K562 (cell line): ENCODE measurements around the gene TAC3. TPM values are rescaled to one million over a fixed set of nuclear protein-coding genes. Genes with fewer than 3 reads are reported as not detected.

Source experiments
- ATF7 ChIP-seq: fragments of 450-650 bp; IDR thresholded peaks from 2 replicates; pipeline ENCODE4 v1.7.1; 2014; ENCODE audit warnings: mild to moderate bottlenecking, moderate library complexity
- CHD4 ChIP-seq: fragments of 200-600 bp; sonication (generic); IDR thresholded peaks from 3 replicates; pipeline ENCODE4 v1.6.1; 2012; ENCODE audit warnings: low read depth, mild to moderate bottlenecking, mixed read lengths, low read length, inconsistent platforms; ENCODE audit not compliant: insufficient read depth, insufficient replicate concordance, poor library complexity, severe bottlenecking
- CXXC5 ChIP-seq: fragments of 250-450 bp; sonication (Bioruptor Pico); IDR thresholded peaks from 2 replicates; pipeline ENCODE4 v1.8.0; 2022; ENCODE audit warnings: inconsistent platforms, mild to moderate bottlenecking, moderate library complexity
- EHMT2 ChIP-seq: fragments of 450-650 bp; IDR thresholded peaks from 2 replicates; pipeline ENCODE4 v1.6.1; 2018; ENCODE audit warnings: antibody characterized with exemption
- HNRNPK ChIP-seq: fragments of 200-400 bp; formaldehyde crosslinking; IDR thresholded peaks from one replicate; pipeline ENCODE4 v1.6.1; 2018; ENCODE audit warnings: mild to moderate bottlenecking, low read depth, low read length; ENCODE audit not compliant: poor library complexity, severe bottlenecking
- MAZ ChIP-seq, 2 experiments: fragments of 450-650 bp in 1 of 2; sonication (generic) in 1 of 2; formaldehyde crosslinking; IDR thresholded peaks in 1 of 2; conservative IDR thresholded peaks in 1 of 2; 2 replicates each; pipeline versions ENCODE4 v1.4.0 to v1.5.0; 2020; ENCODE audit warnings: mild to moderate bottlenecking in 1 of 2, missing genetic modification reagents in 1 of 2
- MEIS2 ChIP-seq: fragments of 450-650 bp; IDR thresholded peaks from 2 replicates; pipeline ENCODE4 v1.6.1; 2014; ENCODE audit warnings: mild to moderate bottlenecking; ENCODE audit not compliant: partially characterized antibody
- MITF ChIP-seq: IDR thresholded peaks from 2 replicates; pipeline ENCODE4 v1.6.1; 2014; ENCODE audit warnings: antibody characterized with exemption
- MLLT1 ChIP-seq, 2 experiments: fragments of 450-650 bp; IDR thresholded peaks; 2 replicates each; pipeline ENCODE4 v1.6.1; 2016
- MTA2 ChIP-seq: fragments of 450-650 bp; IDR thresholded peaks from 2 replicates; pipeline ENCODE4 v1.6.1; 2016; ENCODE audit warnings: low read depth
- SNAPC5 ChIP-seq: fragments of 250-450 bp; sonication (Bioruptor Pico); IDR thresholded peaks from 2 replicates; pipeline ENCODE4 v1.8.0; 2021; ENCODE audit warnings: moderate library complexity, mild to moderate bottlenecking, inconsistent platforms
- STAT6 ChIP-seq: sonication (generic); formaldehyde crosslinking; IDR thresholded peaks from 2 replicates; pipeline ENCODE4 v1.8.1; 2023; ENCODE audit warnings: mild to moderate bottlenecking, missing genetic modification reagents
- THAP12 ChIP-seq: fragments of 250-450 bp; sonication (Bioruptor Pico); IDR thresholded peaks from 2 replicates; pipeline ENCODE4 v1.9.0; 2021; ENCODE audit warnings: mild to moderate bottlenecking, inconsistent platforms
- TRIM28 ChIP-seq: fragments of 450-650 bp; IDR thresholded peaks from 2 replicates; pipeline ENCODE4 v1.6.1; 2017
- XRCC3 ChIP-seq: fragments of 450-650 bp; IDR thresholded peaks from 2 replicates; pipeline ENCODE4 v1.6.1; 2017; ENCODE audit warnings: mild to moderate bottlenecking, moderate library complexity
- ZNF274 ChIP-seq: IDR thresholded peaks from 2 replicates; pipeline ENCODE4 v1.6.1; 2011; ENCODE audit warnings: low read depth, mild to moderate bottlenecking, low read length, moderate library complexity, borderline replicate concordance
- ZNF551 ChIP-seq: fragments of 250-450 bp; sonication (Bioruptor Pico); IDR thresholded peaks from 2 replicates; pipeline ENCODE4 v1.5.0; 2021; ENCODE audit warnings: mild to moderate bottlenecking, moderate library complexity
- polyA plus RNA-seq, 8 experiments: library from polyadenylated mRNA; depleted of rRNA in 4 of 8; stranded (reverse) in 5 of 8; unstranded in 3 of 8; fragments of >200 nt; fragmentation: Nextera tagmentation in 2 of 8; fragmentation: Illumina TruSeq in 1 of 8; extraction: Ambion mirVana in 2 of 8; extraction: Trizol in 1 of 8; gene quantifications; 2 replicates each; pipeline versions ENCODE4 v1.2.1 to v1.2.3, GENCODE V29; 2011 to 2014; ENCODE audit warnings: inconsistent platforms in 1 of 8, missing spikeins in 1 of 8
- total RNA-seq, 7 experiments: library from RNA; depleted of rRNA in 6 of 7; stranded (reverse); fragments of >200 nt in 6 of 7; fragmentation: Illumina TruSeq in 2 of 7; extraction: Trizol in 2 of 7; gene quantifications; 2 replicates each; pipeline versions ENCODE4 v1.2.1 to v1.2.3, GENCODE V29; 2011 to 2021; ENCODE audit warnings: low replicate concordance in 1 of 7
- TF ChIP-seq, protein P1 (sequence below): fragments of 450-650 bp; formaldehyde crosslinking; IDR thresholded peaks from 2 replicates; pipeline ENCODE4 v1.4.0; 2022; ENCODE audit warnings: missing genetic modification characterization

The TAC3 gene
- total and polyA plus RNA-seq, 9 of the 15 experiments (the other 6 are each of a cell fraction or from before 2014, with no cell fraction given) = 0.29 to 2.8 (median 1.4) TPM

- no peak for TF ChIP-seq EHMT2
- no peak for TF ChIP-seq HNRNPK
- TF ChIP-seq TRIM28 = no peak
- TF ChIP-seq XRCC3 = no peak
- TF ChIP-seq MEIS2 = peak; percentile 65
- no peak for TF ChIP-seq STAT6 (CRISPR knock-in tag)
- TF ChIP-seq SNAPC5 (CRISPR knock-in tag) = no peak
- no peak for TF ChIP-seq THAP12 (CRISPR knock-in tag)
- no peak for TF ChIP-seq ZNF274
- TF ChIP-seq MAZ (CRISPR knock-in tag; conservative IDR thresholded peaks at IDR 0.05 in 1 of 2, IDR thresholded peaks at IDR 0.05 in 1 of 2) = no peak
- peak; percentile 58; the same call in 1 of the 2 replicates for TF ChIP-seq CXXC5 (CRISPR knock-in tag)
- TF ChIP-seq MTA2 = no peak
- TF ChIP-seq MLLT1 (IDR thresholded peaks at IDR 0.05) = no peak
- TF ChIP-seq, protein P1, sequence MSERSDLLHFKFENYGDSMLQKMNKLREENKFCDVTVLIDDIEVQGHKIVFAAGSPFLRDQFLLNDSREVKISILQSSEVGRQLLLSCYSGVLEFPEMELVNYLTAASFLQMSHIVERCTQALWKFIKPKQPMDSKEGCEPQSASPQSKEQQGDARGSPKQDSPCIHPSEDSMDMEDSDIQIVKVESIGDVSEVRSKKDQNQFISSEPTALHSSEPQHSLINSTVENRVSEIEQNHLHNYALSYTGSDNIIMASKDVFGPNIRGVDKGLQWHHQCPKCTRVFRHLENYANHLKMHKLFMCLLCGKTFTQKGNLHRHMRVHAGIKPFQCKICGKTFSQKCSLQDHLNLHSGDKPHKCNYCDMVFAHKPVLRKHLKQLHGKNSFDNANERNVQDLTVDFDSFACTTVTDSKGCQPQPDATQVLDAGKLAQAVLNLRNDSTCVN (CRISPR knock-in tag) = no peak
- TF ChIP-seq ATF7 = 0 out of 2 replicates have a peak, but pooled peaks have one; percentile 8
- TF ChIP-seq ZNF551 (CRISPR knock-in tag) = no peak
- no peak for TF ChIP-seq CHD4
- 0 out of 2 replicates have a peak, but pooled peaks have one; percentile 50 for TF ChIP-seq MITF
Observed at GRCh38 chr12:57027011-57027804, 10.9 kb upstream of the TAC3 start (continued).
